GM18907 (cell line): Measurements from ENCODE around the gene COL11A2.

Experiments used
- ATAC-seq: cut with Tn5 transposase; IDR thresholded peaks from one replicate; pipeline ENCODE4 v1.9.1; 2021; ENCODE audit warnings: mild to moderate bottlenecking, moderate library complexity; ENCODE audit not compliant: unreplicated experiment

The COL11A2 gene

GRCh38 chr6:33193619-33194018 lies 1.4 kb upstream of the COL11A2 start:
- ATAC-seq, result no peak

- no peak for ATAC-seq
These were observed 670 bp upstream of the COL11A2 start for GRCh38 chr6:33192671-33193602.

- ATAC-seq, result no peak
These were observed 723 bp downstream of the COL11A2 start for GRCh38 chr6:33191383-33192104.

- ATAC-seq, result no peak
These were observed 1.7 kb downstream of the COL11A2 start for GRCh38 chr6:33190504-33191107.

- no peak for ATAC-seq
These were observed 2.4 kb downstream of the COL11A2 start for GRCh38 chr6:33189625-33190448.

GRCh38 chr6:33189164-33189563 lies 3.1 kb downstream of the COL11A2 start:
- ATAC-seq, result no peak

- ATAC-seq, result no peak
These were observed 4.5 kb downstream of the COL11A2 start for GRCh38 chr6:33187809-33188208.

GRCh38 chr6:33185654-33186187 lies 6.5 kb downstream of the COL11A2 start:
- no peak for ATAC-seq

GRCh38 chr6:33185190-33185589 lies 7.1 kb downstream of the COL11A2 start:
- ATAC-seq, result no peak

- ATAC-seq, result no peak
These were observed 9.1 kb downstream of the COL11A2 start for GRCh38 chr6:33183071-33183683.

GRCh38 chr6:33181141-33181540 lies 11.1 kb downstream of the COL11A2 start:
- ATAC-seq, result no peak

- ATAC-seq, result no peak
These were observed 13.4 kb downstream of the COL11A2 start for GRCh38 chr6:33178755-33179475.

GRCh38 chr6:33177552-33178446 lies 14.5 kb downstream of the COL11A2 start:
- ATAC-seq, result no peak

- ATAC-seq, result no peak
These were observed 15.4 kb downstream of the COL11A2 start for GRCh38 chr6:33176906-33177305.

- no peak for ATAC-seq
These were observed 16.7 kb downstream of the COL11A2 start for GRCh38 chr6:33175436-33176069.

- ATAC-seq, result no peak
These were observed 17.5 kb downstream of the COL11A2 start for GRCh38 chr6:33174784-33175183.

- ATAC-seq, result no peak
These were observed 18.6 kb downstream of the COL11A2 start for GRCh38 chr6:33173535-33174180.
